Epithelial cell of proximal tubule (primary cell): ENCODE measurements around the gene FPR2. TPM values are rescaled to one million over a fixed set of nuclear protein-coding genes. Genes with fewer than 3 reads are reported as not detected.
"Not testable (repeated sequence)": the region's sequence is repeated elsewhere in the genome, so short reads cannot be mapped to it uniquely, and the experiment has no call there.

Experiments used
- DNase-seq: peaks from one replicate; pipeline ENCODE4 v3.0.0-alpha.2; 2011; ENCODE audit warnings: low read depth
- H3K4me3 ChIP-seq: 2 replicates; pipeline ENCODE4 v1.5.1; 2011; ENCODE audit warnings: low read depth, mild to moderate bottlenecking, low read length
- total RNA-seq: library from RNA; depleted of rRNA; stranded (reverse); fragments of >200 nt; gene quantifications from 2 replicates; pipeline ENCODE4 v1.2.3, GENCODE V29; 2015
- TF ChIP-seq, protein P1 (sequence below): conservative IDR thresholded peaks from 2 replicates; pipeline ENCODE4 v1.5.1; 2012; ENCODE audit warnings: low read depth, mild to moderate bottlenecking, low read length

The FPR2 gene
- total RNA-seq, 1 donor from 2014 or later: not detected

DNA sequence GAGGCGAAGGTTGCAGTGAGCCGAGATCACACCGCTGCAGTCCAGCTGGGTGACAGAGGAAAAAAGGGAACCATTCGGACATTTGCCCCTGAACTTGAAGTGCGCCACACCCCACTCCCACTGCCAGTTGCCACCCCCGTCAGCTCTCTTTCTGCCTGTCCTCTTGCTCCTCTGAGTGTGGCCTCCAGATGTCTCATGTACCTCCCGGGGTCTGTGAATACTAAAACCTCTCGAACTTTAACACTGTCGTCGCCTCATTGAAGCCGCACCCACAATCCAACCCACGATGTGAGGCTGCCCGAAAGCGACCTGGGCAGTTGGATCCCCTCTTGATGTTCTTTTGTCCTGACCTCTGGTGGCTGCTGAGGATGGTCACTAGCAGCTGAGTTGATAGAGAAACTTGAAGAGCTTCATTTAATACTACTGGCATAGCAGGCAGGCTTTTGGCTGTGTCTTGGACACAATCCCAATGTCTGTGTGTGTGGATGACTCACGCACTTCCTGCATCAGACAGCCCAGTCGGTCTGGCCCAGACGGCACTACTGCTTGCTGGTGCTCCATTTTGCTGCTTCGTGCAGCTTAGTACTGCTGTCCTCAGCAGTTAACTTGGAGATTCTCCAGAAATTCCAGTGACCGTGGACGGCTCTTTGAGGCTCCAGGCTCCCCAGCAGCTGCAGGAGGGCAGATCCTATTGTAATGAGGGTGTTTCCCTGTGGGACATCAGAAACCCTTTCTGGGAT is 38.2 kb downstream of the FPR2 start:
- no peak overlapping the region for H3K4me3 ChIP-seq
- TF ChIP-seq, protein P1, sequence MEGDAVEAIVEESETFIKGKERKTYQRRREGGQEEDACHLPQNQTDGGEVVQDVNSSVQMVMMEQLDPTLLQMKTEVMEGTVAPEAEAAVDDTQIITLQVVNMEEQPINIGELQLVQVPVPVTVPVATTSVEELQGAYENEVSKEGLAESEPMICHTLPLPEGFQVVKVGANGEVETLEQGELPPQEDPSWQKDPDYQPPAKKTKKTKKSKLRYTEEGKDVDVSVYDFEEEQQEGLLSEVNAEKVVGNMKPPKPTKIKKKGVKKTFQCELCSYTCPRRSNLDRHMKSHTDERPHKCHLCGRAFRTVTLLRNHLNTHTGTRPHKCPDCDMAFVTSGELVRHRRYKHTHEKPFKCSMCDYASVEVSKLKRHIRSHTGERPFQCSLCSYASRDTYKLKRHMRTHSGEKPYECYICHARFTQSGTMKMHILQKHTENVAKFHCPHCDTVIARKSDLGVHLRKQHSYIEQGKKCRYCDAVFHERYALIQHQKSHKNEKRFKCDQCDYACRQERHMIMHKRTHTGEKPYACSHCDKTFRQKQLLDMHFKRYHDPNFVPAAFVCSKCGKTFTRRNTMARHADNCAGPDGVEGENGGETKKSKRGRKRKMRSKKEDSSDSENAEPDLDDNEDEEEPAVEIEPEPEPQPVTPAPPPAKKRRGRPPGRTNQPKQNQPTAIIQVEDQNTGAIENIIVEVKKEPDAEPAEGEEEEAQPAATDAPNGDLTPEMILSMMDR: no peak
- no peak for DNase-seq

DNA sequence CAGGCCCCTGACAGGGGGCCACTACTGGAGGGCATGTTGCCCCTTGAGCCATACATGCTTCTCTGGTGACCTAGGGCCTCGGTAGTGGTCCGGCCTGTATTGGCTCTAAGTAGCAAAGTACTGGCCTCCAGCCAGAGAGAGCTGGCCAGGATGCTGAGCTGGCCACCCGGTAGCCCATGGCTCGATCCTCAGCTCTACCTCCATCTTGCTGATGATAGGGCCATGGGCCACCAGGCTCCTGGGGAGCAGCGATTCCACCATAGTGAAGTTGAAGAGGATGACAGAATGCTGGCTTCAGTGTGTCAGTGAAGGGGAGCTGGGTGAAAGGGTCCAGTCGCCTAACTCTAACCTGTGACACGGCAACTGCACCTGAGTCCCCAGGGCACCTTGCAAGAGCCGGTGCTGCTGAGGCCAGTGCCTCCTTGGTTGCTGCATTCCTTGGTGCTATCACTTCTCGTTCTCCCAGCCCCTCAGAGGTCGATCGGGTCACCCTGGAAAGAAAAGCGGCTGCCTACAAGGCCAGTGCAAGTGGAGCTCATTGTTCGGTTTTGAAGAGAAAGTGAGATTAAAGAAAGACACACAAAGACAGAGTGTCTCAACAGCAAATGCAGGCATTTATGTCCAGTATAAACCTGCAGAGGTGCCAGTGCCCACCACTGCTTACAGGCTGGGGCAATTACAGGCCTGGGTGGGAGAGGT is 38.9 kb downstream of the FPR2 start:
- TF ChIP-seq, protein P1: no peak
- H3K4me3 ChIP-seq: no peak overlapping the region
- DNase-seq: no peak

DNA sequence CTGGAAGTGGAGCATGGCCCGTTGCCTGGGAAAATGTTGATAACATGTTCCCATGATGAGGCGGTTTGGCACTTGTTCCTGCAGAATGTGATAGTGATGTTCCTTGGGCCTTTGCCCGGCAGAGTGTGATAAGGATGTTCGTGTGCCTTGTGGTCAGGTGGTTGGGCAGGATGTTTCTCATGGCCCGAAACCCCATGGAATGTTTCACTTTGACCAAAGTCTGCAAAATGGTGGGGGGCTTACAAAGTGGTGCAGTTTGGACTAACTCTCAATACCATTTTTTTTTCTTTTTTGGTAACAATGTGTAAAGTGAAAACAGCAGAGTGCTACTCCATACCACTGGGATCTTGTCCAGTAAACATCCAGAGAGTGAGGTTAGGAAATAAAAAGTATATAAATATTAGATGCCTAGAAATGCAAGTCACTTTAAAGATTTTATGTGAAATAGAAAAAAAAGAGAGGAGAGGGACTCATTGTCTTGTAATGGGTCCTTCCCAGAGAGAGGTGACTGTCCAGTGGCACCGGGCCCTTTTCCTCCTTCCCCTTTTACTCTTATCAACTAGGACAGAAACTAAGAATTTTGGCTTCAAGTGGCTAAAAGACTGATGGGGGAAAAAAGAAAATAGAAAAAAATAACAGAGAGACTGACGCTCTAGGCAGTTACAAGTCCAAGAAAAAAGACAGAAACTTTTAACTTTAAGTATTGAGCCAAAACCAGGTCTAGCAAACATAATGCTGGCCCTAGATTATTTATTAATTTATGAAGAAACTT is 39.7 kb downstream of the FPR2 start:
- TF ChIP-seq, protein P1: no peak
- DNase-seq: no peak
- no peak overlapping the region for H3K4me3 ChIP-seq

DNA sequence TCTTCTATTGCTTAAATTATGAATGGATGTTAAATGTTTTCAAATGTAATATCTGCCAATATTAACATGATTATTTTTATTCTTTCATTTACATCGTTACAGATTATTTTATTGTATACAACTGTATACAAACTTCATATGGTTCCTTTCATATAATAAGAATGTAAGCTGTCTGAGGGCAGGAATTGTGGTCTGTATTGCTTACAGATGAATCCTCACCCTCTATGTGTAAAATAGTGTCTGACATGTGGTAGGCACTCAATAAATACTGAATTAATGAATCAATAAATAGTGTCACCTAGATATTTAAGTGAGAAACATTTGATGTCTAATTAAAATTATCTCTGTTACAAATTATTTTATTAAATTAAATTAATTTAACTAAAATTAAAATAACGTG is 41.8 kb downstream of the FPR2 start:
- H3K4me3 ChIP-seq: no peak overlapping the region
- no peak for DNase-seq
- TF ChIP-seq, protein P1: no peak

DNA sequence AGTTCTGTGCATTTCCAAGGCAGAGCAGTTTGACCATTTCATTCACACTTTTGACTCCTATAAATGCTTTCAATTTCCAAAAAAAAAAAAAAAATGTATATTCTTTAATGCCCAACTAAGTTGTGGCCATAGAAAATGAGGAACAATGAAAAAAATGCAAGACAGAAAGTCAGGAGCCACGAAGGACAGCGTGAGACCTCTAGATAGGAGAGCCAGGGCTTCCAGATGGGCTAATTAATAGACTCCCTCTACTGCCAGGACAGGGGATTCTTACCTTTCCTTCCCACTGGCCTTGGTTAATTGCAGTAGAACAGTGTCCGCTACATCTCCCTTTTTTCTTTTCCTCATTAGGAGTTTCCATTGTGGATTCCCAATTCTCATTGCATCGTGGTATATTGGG is 42.5 kb downstream of the FPR2 start:
- DNase-seq: no peak
- H3K4me3 ChIP-seq: no peak overlapping the region
- TF ChIP-seq, protein P1: no peak

DNA sequence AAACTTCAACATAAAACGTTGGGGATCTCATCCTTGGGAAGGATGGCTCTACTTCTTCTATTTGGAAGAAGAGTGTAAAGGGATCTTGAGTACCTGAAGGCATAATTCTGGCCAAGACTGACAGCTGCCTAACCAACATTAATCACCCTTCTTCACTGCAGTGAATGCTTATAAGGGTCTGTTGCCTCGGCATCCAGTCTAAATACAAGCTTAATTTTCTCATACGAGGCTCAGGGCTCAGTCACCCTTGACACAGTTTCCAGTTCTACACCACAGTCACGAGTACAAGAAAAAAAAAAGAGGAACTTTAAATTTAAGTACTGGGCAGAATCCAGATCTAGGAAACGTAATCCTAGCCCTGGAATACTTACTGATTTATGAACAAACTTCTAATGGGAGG is 43.0 kb downstream of the FPR2 start:
- TF ChIP-seq, protein P1: no peak
- DNase-seq: no peak

DNA sequence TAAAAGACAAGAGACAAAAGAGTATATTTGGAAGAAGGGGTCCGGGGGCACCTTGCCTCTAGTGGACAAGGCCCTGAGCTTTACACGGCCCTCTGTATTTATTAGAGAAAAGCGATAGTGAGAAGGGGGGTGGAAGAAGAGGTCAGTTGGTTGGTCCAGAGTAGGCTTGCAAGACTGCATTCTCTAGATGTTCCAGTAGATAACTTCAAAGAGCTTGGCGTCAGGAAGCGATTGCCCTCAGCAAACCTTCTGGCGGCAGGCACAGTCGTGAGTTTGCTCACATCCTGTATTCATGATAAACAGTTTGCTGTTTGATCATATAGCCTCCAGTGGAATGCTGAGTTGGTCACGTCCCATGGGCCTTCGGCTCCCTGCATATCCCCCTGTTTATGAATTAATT is 43.8 kb downstream of the FPR2 start:
- H3K4me3 ChIP-seq, DNase-seq: not testable (repeated sequence)

More for the DNA sequence above, 43.0 kb downstream of the FPR2 start:
- no peak overlapping the region for H3K4me3 ChIP-seq

DNA sequence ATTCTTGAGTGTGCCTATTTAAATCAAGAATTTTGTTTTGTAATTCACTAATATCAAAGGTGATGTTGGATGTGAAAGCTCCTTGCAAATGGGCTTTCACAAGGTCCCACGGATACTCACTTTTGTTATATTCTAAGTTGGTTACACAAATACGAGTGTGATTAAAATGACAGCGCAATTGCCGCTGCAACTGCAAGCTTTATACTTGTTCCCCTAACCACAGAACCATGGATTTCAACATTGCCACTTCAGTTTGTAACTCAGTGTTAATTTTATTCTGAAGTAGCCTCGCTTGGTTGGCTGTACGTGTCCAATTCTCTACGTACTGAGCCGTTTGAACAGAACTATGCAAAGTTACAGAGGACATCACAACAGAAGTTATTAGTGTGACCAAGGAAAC is 44.4 kb downstream of the FPR2 start:
- not testable (repeated sequence) for H3K4me3 ChIP-seq, DNase-seq

DNA sequence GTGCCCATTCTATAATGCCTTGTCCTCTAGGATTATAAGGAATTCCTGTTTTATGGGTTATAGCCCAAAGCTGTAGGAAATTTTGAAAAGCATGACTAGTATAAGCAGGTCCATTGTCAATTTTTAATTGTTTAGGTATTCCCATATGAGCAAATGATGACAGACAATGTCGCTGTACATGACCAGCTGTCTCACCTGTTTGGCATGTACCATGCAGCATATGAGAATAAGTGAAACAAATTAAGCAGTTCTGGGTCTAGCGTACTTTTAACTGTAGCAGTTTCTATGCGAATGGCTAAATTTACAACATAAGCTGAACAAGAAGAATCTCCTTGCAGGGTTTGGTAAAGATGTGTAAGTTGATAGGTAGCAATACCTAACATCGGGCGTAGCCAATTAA is 45.6 kb downstream of the FPR2 start:
- H3K4me3 ChIP-seq, DNase-seq: not testable (repeated sequence)
